GM10266 (cell line): Measurements from ENCODE around the gene PLCB1.

Source experiments
- DNase-seq: peaks from one replicate; pipeline ENCODE4 v3.0.0; 2012; ENCODE audit errors: extremely low spot score
- CTCF ChIP-seq: IDR thresholded peaks from 2 replicates; pipeline ENCODE4 v1.5.1; 2012; ENCODE audit warnings: mild to moderate bottlenecking, low read depth; ENCODE audit not compliant: control insufficient read depth, insufficient read depth; ENCODE audit errors: missing control alignments

The PLCB1 gene

GRCh38 chr20:8930726-8931125 is 798.7 kb downstream of the PLCB1 start:
- no peak for DNase-seq
- TF ChIP-seq CTCF: no peak

GRCh38 chr20:8932192-8933165 is 800.4 kb downstream of the PLCB1 start:
- DNase-seq: no peak
- no peak for TF ChIP-seq CTCF

GRCh38 chr20:8933381-8933807 is 801.3 kb downstream of the PLCB1 start:
- DNase-seq: no peak
- TF ChIP-seq CTCF: no peak

- TF ChIP-seq CTCF: no peak
- DNase-seq: no peak
These were observed 802.3 kb downstream of the PLCB1 start for GRCh38 chr20:8934362-8934761.
